Middle frontal gyrus (tissue), 1 donor: Measurements from ENCODE around the gene KIF2B.
"Not testable (repeated sequence)": the region's sequence is repeated elsewhere in the genome, so short reads cannot be mapped to it uniquely, and the experiment has no call there.

Source experiments
- DNase-seq: peaks from one replicate; pipeline ENCODE4 v3.0.0-alpha.2; 2015; ENCODE audit warnings: low spot score; ENCODE audit errors: extremely low spot score

KIF2B gene, protein sequence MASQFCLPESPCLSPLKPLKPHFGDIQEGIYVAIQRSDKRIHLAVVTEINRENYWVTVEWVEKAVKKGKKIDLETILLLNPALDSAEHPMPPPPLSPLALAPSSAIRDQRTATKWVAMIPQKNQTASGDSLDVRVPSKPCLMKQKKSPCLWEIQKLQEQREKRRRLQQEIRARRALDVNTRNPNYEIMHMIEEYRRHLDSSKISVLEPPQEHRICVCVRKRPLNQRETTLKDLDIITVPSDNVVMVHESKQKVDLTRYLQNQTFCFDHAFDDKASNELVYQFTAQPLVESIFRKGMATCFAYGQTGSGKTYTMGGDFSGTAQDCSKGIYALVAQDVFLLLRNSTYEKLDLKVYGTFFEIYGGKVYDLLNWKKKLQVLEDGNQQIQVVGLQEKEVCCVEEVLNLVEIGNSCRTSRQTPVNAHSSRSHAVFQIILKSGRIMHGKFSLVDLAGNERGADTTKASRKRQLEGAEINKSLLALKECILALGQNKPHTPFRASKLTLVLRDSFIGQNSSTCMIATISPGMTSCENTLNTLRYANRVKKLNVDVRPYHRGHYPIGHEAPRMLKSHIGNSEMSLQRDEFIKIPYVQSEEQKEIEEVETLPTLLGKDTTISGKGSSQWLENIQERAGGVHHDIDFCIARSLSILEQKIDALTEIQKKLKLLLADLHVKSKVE

DNA sequence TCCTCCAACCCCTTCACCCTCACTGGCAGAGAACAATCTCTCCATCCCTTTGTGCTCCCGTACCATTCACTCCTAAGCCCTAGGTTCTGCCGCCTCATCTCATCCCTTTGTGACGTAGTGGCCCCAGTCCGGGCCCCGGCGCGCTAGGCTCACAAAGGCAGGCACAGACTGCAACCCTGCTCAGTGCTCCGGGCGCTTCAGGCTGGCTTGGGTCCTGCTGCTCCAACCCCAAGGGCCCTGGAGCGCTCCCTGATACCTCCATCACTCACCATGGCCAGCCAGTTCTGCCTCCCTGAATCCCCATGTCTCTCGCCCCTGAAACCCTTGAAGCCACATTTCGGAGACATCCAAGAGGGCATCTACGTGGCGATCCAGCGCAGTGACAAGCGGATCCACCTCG lies at the start of gene KIF2B:
KIF2B (plus strand) TSS at position 164 of the 400 bp plus-strand sequence; CDS start at position 271, 107 bp downstream.
- no peak for DNase-seq

DNA sequence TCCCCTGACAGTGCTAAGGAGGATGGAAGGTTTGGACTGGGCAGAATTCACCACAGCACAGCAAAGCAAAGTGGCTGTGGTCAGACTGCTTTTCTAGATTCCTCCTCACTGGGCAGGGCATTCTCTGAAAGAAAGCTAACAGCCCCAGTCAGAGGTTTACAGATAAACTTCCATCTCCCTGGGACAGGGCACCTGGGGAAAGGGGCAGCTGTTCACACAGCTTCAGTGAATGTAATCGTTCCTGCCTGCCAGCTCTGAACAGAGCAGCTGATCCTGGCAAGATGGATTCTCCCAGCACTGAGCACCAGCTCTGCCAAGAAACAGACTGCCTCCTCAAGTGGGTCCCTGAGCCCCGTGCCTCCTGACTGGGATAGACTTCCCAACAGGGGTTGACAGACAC lies 42.4 kb upstream of the KIF2B start:
- DNase-seq: no peak

DNA sequence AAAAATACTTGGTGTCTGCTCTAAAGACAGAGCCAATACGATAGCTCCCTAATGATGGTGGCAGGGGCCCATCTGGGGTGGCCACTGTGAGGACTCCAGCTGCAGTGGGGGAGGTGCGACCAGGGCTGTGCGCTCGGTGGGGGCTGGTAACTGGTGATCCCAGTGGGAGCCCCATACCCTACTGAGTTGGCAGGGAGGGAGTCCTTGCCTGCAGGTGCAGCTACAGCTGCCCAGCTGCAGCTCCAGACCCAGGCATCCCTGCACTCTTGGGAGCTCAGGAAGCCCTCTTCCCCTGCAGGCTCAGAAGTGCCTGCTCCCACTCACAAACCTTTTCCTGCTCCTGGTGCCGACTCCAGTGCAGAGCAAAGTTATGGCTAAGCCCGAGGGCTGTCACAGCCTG lies 31.2 kb upstream of the KIF2B start:
- no peak for DNase-seq

DNA sequence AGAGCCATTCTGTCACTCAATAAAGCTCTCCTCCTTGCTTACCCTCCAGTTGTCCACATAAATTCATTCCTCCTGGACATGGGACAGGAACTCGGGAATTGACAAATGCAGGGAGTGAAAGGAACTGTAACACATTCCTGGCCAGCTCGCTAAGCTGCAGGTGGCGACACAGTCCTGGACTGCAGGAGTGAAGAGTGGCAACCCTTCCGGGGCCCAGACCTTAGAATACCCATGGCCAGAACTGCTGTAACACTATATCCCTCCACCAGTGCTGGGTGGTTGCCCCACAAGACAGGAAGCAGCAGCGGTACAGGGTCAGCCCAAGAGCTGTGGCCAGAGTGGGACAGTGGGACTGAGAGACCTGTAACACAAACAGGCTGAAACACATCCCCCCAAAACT lies 30.3 kb upstream of the KIF2B start:
- DNase-seq: no peak

DNA sequence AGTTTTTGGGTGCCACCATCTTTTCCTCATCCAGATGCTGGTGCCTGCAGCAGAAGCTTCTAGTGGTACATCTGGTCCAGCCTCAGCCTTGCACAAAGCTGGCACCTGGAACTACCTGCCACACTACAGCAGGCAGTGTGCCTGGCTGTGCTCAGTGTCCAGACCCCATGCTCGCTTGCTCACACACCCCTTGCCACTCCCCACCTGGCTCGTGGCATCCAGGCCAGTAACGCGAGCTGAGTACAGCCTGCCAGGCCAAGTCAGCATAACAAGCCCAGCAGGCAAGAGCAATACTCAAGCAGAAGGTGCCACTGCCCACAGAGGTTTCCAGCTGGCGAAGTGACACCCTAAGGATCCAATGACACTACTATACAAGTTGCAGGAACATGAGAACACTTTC lies 29.7 kb upstream of the KIF2B start:
- no peak for DNase-seq

DNA sequence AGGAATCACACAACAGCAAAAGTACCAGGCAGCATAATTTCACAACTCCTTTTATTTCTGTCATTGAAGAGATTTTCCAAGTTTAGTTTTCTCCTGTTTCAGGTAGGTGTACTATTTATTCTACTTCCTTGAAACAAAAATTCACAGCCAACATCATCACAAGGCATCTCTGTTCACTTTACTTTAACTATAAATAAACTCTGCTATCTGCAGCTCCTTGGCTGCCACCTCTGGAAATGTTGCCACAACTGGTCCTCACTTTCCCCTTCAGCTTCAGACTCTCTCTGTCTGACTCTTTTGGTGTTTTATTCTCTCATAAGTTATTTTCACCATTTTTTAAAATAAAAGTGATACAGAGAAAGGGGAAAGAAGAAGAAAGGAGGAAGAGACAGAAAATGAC lies 27.9 kb upstream of the KIF2B start:
- DNase-seq: no peak

DNA sequence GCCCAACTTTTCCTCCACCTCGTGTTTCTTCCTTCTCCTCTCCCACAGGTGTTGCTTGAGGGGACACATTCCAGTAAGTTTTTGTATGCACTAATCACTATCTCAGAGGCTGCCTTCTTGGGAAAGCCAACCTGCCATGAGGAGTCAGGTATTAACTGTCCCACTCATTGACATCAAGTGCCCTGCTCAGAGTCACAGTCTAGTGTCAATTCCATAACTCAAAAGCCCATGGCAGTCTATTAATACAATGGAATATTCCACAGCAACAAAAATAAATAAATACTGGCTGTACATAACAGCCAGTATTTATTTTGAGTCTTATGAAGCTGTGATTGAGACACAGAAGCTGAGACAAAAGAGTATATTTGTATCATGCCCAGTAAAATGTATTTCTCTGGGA lies 26.1 kb upstream of the KIF2B start:
- no peak for DNase-seq

DNA sequence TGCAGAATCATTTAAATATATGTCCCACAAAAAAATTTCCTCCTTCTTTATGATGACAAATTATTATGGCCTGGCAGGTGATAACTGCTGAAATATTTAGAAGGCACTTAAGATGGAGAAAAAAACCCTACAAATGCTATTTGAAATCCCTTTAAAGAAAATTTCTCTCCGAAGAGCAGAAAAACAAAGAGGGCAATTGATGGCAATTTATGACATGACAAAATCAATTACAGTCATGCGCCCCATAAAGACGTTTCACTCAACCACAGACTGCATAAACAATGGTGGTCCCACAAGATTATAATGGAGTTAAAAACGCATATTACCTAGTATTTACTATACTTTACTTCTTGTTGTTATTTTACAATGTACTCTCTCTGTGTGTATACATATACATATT lies 25.2 kb upstream of the KIF2B start:
- DNase-seq: no peak

DNA sequence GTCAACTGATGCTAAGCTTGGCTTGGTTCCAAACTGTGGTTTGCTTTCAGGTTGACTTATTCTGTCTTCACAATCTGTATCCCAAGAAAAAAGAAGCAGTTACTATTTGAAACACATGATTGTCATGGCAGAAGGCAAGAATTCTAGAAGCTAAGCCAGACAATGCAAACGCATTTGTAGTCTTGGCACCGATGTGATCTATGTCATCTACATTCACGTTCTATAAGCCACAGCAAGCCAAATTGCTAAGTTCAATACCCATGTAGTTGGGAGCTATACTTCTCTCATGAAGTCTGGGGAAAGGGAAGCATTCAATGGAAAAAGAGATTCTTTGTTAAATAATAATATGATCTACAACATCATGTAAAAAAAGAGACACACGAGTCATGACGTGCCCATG lies 18.3 kb upstream of the KIF2B start:
- no peak for DNase-seq

DNA sequence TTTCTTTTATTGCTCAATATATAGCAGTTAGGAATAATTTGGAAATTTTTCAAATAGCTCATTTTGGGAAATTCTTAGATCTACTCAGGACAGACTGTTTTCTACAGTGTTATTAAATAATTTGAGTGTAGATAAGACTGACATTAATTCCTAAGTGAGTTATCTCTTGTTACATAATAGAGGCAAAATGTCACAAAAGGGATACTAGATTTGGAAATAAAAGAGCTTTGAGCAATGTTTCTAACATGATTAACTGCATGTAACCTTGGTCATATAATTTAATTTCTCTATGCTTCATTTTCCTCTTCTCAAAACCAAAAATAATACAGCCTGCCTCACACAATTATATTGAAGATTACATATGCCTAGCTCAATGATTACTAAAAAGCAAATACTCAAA lies 16.3 kb upstream of the KIF2B start:
- DNase-seq: no peak

DNA sequence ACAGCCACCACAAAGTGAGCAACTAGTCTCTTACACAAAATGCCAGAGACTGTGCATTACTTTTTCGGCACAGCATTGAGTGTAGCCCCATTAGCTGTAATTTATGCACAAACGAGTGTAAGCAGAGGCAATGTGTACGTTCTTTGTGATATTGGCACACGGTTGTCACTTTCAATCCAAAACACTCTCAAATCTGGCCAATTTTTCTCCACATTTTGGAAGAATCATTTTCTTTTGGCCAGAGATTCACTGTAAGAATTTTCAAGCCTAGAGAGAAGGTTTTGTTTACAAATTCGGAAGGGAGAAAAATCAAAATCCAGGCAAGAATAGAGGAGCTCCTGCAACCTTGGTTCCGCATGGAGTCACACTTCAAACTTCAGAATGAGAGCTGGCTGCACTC lies 15.4 kb upstream of the KIF2B start:
- no peak for DNase-seq

DNA sequence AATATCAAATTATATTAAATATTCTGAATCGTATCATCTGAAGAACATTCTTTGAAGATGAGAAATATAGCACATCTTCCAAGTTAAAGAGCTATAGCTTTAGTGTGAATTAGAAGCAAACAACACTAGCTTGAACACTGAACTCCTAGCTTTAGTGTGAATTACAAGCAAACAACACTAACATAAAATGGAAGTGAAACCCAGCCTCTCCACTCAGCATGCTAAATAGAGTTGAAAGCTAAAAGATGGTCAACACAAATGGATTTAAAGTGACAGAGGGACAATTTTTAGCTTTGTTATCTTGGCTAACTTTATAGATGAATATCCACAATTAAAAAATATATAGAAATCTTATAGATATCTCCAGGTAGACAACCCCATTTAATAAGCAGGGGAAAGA lies 4.5 kb upstream of the KIF2B start:
- no peak for DNase-seq

DNA sequence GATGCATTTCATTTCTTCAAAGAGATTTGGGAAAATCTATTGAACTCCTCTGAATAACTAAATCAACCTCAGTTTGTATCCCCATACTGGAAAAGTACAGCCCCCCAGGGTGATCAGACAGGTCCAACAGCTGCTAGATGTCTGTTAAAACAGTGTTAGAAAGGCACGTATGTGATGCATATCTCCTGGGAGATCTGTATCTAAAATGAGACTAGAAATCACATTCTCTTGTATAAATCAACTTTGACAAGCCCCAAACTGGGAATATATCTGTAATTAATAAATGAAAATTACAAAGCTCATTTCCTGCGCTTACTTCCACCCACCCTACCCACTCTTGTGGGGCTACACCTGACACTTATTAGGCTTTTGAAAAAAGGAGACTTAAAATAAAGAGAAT lies 3.8 kb upstream of the KIF2B start:
- DNase-seq: no peak

DNA sequence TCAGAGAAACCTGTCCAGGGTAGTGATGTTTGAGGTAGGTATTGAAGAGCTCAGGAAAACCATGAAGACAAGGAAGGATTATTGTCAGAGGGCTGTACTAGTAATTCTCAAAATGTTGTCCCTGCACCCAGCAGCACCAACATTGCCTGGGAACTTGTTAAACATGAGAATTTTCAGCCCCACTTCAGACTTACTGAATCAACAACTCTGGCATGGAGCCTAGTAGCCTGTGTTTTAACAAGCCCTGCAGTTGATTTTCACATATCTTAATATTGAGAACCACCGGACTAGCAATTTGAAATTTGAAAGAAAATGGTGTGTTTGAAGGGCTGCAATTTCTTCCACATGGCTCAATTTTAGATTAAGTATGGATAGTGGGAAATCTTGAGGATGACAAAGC lies 2.8 kb upstream of the KIF2B start:
- DNase-seq: no peak

DNA sequence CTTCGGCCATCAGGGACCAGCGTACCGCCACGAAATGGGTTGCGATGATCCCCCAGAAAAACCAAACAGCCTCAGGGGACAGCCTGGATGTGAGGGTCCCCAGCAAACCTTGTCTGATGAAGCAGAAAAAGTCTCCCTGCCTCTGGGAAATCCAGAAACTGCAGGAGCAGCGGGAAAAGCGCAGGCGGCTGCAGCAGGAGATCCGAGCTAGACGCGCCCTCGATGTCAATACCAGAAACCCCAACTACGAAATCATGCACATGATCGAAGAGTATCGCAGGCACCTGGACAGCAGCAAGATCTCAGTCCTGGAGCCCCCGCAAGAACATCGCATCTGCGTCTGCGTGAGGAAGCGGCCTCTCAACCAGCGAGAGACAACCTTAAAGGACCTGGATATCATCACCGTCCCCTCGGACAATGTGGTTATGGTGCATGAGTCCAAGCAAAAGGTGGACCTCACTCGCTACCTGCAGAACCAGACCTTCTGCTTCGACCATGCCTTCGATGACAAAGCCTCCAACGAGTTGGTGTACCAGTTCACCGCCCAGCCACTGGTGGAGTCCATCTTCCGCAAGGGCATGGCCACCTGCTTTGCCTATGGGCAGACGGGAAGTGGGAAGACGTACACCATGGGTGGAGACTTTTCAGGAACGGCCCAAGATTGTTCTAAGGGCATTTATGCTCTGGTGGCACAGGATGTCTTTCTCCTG lies 769 bp downstream of the KIF2B start:
- no peak for DNase-seq

DNA sequence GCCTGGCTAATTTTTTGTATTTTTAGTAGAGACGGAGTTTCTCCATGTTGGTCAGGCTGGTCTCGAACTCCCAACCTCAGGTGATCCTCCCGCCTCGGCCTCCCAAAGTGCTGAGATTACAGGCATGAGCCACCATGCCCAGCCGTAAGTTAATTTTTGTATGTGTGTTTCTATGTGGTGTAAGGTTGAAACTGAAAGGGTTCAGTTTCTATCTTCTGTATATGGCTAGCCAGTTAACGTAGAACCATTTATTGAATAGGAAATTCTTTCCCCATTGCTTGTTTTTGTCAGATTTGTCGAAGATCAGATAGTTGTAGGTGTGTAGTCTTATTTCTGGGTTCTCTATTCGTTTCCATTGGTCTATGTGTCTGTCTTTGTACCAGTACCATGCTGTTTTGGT lies 12.0 kb downstream of the KIF2B start:
- DNase-seq: not testable (repeated sequence)

DNA sequence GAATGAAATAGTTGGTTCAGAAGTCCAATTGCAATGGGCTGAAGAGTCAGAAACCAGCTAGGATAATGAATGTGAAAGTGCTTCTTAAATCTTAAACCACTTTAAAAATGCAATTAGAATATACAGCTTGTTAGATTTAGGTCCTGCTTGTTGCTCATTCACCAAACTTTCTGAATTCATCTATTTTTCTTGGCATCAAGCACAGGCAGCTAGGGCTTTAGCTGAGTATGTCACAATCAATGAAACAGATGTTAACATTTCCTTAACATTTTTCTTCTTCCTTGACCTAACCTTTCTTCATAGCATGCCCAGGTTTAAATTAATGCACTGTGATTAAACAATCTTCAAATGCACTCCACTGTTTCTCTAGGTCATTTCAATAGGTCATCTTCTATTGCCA lies 14.4 kb downstream of the KIF2B start:
- DNase-seq: no peak

DNA sequence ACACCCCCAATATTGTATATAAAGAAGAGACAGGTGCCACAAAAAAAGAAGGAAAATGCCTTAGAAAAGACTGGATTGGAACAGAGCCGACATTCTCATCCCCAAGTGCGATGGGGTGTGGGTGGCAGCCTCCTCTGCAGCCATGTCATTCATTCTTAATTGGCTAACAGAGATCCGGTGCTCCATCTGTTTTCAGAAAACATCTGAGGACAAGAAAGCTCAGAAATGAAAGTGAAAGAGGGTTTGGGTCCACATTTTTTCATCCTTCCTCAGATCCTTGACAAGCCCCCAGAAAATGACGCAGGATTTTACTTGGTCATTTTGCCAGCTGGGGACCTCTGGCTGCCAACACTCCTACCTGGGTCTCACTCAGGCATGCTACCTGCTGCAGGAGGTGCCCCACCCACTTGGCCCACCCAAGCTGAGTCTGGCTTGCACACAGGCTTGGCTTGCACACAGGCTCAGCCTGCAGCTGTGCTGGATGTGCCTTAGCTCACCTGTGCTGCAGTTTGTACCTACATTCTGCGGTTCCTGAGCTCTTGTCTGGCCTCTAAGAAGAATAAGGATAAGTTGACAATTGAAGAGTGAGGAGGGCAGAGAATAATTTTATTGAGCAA lies 21.9 kb downstream of the KIF2B start:
- DNase-seq: no peak

DNA sequence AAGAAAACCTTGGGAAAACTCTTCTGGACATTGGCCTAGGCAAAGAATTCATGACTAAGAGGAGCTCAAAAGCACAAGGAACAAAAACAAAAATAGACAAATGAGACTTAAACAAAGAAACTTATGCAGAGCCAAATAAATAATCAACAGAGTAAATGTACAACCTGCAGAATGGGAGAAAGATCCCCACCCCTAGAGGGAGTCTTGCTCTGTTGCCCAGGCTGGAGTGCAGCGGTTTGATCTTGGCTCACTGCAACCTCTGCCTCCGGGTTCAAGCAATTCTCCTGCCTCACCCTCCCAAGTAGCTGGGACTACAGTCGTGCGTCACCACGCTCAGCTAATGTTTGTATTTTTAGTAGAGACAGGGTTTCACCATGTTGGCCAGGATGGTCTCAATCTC lies 48.4 kb downstream of the KIF2B start:
- DNase-seq: not testable (repeated sequence)
